Neural progenitor cell (in vitro differentiated cells): ENCODE results near the gene CHI3L2. TPM values are rescaled to one million over a fixed set of nuclear protein-coding genes. Genes with fewer than 3 reads are reported as not detected.

Source experiments
- DNase-seq: peaks from one replicate; pipeline ENCODE4 v3.0.0-alpha.2; 2016; ENCODE audit warnings: low spot score
- H2AFZ ChIP-seq: fragments of 200-600 bp; sonication (generic); replicated peaks from 2 replicates; pipeline ENCODE4 v1.6.1; 2016; ENCODE audit warnings: antibody characterized with exemption
- H3F3A ChIP-seq: fragments of 200-600 bp; sonication (generic); 2 replicates; pipeline ENCODE4 v1.6.1; 2016; ENCODE audit warnings: antibody characterized with exemption, low read depth
- H3K27ac ChIP-seq: fragments of 200-600 bp; sonication (generic); 2 replicates; pipeline ENCODE4 v1.5.1; 2016; ENCODE audit warnings: mild to moderate bottlenecking
- H3K27me3 ChIP-seq: fragments of 200-600 bp; sonication (generic); 2 replicates; pipeline ENCODE4 v1.6.1; 2016; ENCODE audit warnings: mild to moderate bottlenecking, moderate library complexity
- H3K36me3 ChIP-seq: fragments of 200-600 bp; sonication (generic); 2 replicates; pipeline ENCODE4 v1.5.1; 2016
- H3K4me1 ChIP-seq: fragments of 200-600 bp; sonication (generic); 2 replicates; pipeline ENCODE4 v1.6.1; 2016; ENCODE audit warnings: mixed run types
- H3K4me2 ChIP-seq: fragments of 200-600 bp; sonication (generic); 2 replicates; pipeline ENCODE4 v1.6.1; 2016
- H3K4me3 ChIP-seq: fragments of 200-600 bp; sonication (generic); 2 replicates; pipeline ENCODE4 v1.5.1; 2016
- H3K79me2 ChIP-seq: fragments of 200-600 bp; sonication (generic); 2 replicates; pipeline ENCODE4 v1.6.1; 2016; ENCODE audit warnings: low read depth
- H3K9ac ChIP-seq: fragments of 200-600 bp; sonication (generic); 2 replicates; pipeline ENCODE4 v1.6.1; 2016
- H3K9me3 ChIP-seq: fragments of 200-600 bp; sonication (generic); 2 replicates; pipeline ENCODE4 v1.5.1; 2016; ENCODE audit warnings: low read depth
- H4K20me1 ChIP-seq: fragments of 200-600 bp; sonication (generic); 2 replicates; pipeline ENCODE4 v1.6.1; 2016; ENCODE audit warnings: low read depth
- H3K27ac Mint-ChIP-seq: 3 replicates; pipeline ENCODE4 v1.8.0; 2021; ENCODE audit warnings: mixed read lengths
- H3K27me3 Mint-ChIP-seq: 2 replicates; pipeline ENCODE4 v1.8.0; 2022; ENCODE audit warnings: low read depth, mild to moderate bottlenecking, inconsistent platforms, moderate library complexity, mixed read lengths; ENCODE audit not compliant: insufficient read depth
- H3K36me3 Mint-ChIP-seq: 3 replicates; pipeline ENCODE4 v1.8.0; 2021; ENCODE audit warnings: mixed read lengths
- H3K4me1 Mint-ChIP-seq: 3 replicates; pipeline ENCODE4 v1.8.0; 2021; ENCODE audit warnings: mixed read lengths
- H3K4me3 Mint-ChIP-seq: 3 replicates; pipeline ENCODE4 v1.8.0; 2021; ENCODE audit warnings: mild to moderate bottlenecking, moderate library complexity, mixed read lengths
- H3K9me3 Mint-ChIP-seq: 3 replicates; pipeline ENCODE4 v1.8.0; 2020; ENCODE audit warnings: mixed read lengths
- EZH2 ChIP-seq: fragments of 200-600 bp; sonication (generic); IDR thresholded peaks from 2 replicates; pipeline ENCODE4 v1.6.1; 2017; ENCODE audit warnings: antibody characterized with exemption, mild to moderate bottlenecking, moderate library complexity
- EZH2phosphoT487 ChIP-seq: fragments of 200-600 bp; sonication (generic); IDR thresholded peaks from 2 replicates; pipeline ENCODE4 v1.6.1; 2017; ENCODE audit warnings: antibody characterized with exemption
- total RNA-seq: library from RNA; depleted of rRNA; stranded (reverse); fragments of >200 nt; gene quantifications from 2 replicates; pipeline ENCODE4 v1.2.3, GENCODE V29; 2015; ENCODE audit warnings: low replicate concordance
- TF ChIP-seq, protein P1 (sequence below): fragments of 200-600 bp; sonication (generic); IDR thresholded peaks from 2 replicates; pipeline ENCODE4 v1.5.1; 2017; ENCODE audit warnings: antibody characterized with exemption, mild to moderate bottlenecking

The CHI3L2 gene
- total RNA-seq, 1 donor from 2014 or later: not detected

- no peak for DNase-seq
- no peaks in the 10 kb centered on the region for H4K20me1 ChIP-seq
- H3K4me3 Mint-ChIP-seq: no peak overlapping the region
These were observed 48.4 kb downstream of the CHI3L2 start for GRCh38 chr1:111275780-111276433.

DNA sequence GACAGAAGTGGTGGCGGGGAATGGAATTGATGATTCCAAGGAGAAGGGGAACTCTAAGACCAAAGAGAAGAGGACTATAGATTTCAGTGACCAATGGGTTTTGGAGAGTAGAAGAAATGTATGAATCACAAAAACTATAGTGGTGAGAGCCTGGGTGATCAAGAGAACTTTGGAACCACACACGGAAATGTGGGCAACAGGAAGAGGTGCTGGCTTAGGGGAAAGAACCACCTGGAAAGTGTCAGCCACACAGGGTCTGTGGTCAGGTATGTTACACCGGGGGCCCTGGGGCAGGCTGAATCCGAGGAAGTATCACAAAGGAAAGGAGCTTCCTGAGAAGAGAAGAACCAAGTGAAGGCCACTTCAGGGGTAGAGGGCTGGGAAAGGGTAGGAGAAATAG lies 51.6 kb downstream of the CHI3L2 start:
- Mint-ChIP-seq H3K9me3 (no peaks in the 10 kb centered on the region), H3K27me3 (no peaks in the 10 kb centered on the region), H3K27ac (no peak overlapping the region), H3K4me3 (no peak overlapping the region), H3K4me1 (no peaks in the 10 kb centered on the region), H3K36me3 (no peaks in the 10 kb centered on the region)
- no peaks in the 10 kb centered on the region for H4K20me1 ChIP-seq
- H3K27me3 ChIP-seq: no peaks in the 10 kb centered on the region
- H3K4me1 ChIP-seq: no peaks in the 10 kb centered on the region
- H3F3A ChIP-seq: no peaks in the 10 kb centered on the region
- no peak overlapping the region for H2AFZ ChIP-seq
- no peak overlapping the region for H3K4me3 ChIP-seq
- no peak for DNase-seq
- H3K9ac ChIP-seq: no peak overlapping the region
- no peaks in the 10 kb centered on the region for H3K9me3 ChIP-seq
- TF ChIP-seq EZH2phosphoT487 (no peak), EZH2 (no peak)
- TF ChIP-seq, protein P1, sequence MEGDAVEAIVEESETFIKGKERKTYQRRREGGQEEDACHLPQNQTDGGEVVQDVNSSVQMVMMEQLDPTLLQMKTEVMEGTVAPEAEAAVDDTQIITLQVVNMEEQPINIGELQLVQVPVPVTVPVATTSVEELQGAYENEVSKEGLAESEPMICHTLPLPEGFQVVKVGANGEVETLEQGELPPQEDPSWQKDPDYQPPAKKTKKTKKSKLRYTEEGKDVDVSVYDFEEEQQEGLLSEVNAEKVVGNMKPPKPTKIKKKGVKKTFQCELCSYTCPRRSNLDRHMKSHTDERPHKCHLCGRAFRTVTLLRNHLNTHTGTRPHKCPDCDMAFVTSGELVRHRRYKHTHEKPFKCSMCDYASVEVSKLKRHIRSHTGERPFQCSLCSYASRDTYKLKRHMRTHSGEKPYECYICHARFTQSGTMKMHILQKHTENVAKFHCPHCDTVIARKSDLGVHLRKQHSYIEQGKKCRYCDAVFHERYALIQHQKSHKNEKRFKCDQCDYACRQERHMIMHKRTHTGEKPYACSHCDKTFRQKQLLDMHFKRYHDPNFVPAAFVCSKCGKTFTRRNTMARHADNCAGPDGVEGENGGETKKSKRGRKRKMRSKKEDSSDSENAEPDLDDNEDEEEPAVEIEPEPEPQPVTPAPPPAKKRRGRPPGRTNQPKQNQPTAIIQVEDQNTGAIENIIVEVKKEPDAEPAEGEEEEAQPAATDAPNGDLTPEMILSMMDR: no peak
- H3K79me2 ChIP-seq: no peaks in the 10 kb centered on the region
- H3K36me3 ChIP-seq: no peaks in the 10 kb centered on the region
- no peak overlapping the region for H3K4me2 ChIP-seq
- no peak overlapping the region for H3K27ac ChIP-seq

More at GRCh38 chr1:111275780-111276433, 48.4 kb downstream of the CHI3L2 start:
- Histone ChIP-seq H3K4me1 (peaks cover 9% of the 10 kb centered on the region), H3K27me3 (no peaks in the 10 kb centered on the region), H3K36me3 (no peaks in the 10 kb centered on the region), H3K27ac (no peak overlapping the region), H3K4me2 (no peak overlapping the region), H3K79me2 (no peaks in the 10 kb centered on the region), H3K4me3 (no peak overlapping the region), H2AFZ (no peak overlapping the region), H3K9ac (no peak overlapping the region), H3K9me3 (no peaks in the 10 kb centered on the region), H3F3A (no peaks in the 10 kb centered on the region)
- Mint-ChIP-seq H3K4me1 (no peaks in the 10 kb centered on the region), H3K27me3 (no peaks in the 10 kb centered on the region), H3K36me3 (no peaks in the 10 kb centered on the region), H3K27ac (no peak overlapping the region), H3K9me3 (no peaks in the 10 kb centered on the region)
- TF ChIP-seq EZH2phosphoT487: no peak
- TF ChIP-seq, protein P1: no peak
- TF ChIP-seq EZH2: no peak

DNA sequence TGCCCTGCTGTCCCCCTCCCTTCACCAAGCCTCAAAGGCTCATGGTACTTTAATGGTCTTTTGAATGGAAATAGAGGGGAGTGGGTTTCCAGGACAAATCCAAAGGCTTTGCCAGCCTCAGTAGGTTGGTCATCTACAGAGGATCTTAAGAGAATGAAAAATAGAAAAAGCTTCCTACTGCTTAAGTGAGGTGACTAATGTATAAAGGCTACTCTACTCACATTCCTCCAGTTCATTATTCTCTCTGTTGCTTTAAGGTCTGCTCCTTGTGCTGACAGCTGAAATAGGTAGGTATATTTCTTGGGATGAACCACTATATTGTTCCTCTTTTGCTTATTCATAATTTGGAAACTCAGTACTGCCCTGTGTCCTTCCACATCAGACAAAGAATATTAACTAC lies 52.8 kb downstream of the CHI3L2 start:
- H4K20me1 ChIP-seq: no peaks in the 10 kb centered on the region
- H3K27me3 ChIP-seq: no peaks in the 10 kb centered on the region
- no peak for DNase-seq
- no peaks in the 10 kb centered on the region for H3K36me3 ChIP-seq
- no peaks in the 10 kb centered on the region for H3K36me3 Mint-ChIP-seq
- H2AFZ ChIP-seq: no peak overlapping the region
- H3K27me3 Mint-ChIP-seq: no peaks in the 10 kb centered on the region
- TF ChIP-seq EZH2 (no peak), EZH2phosphoT487 (no peak)
- TF ChIP-seq, protein P1: no peak
- H3K4me2 ChIP-seq: no peak overlapping the region
- H3K9me3 ChIP-seq: no peaks in the 10 kb centered on the region
- no peak overlapping the region for H3K9ac ChIP-seq
- no peaks in the 10 kb centered on the region for H3K79me2 ChIP-seq
- no peaks in the 10 kb centered on the region for H3K4me1 ChIP-seq
- no peaks in the 10 kb centered on the region for H3F3A ChIP-seq
- no peak overlapping the region for H3K27ac ChIP-seq
- H3K4me3 Mint-ChIP-seq: no peak overlapping the region
- H3K4me3 ChIP-seq: no peak overlapping the region
- no peaks in the 10 kb centered on the region for H3K4me1 Mint-ChIP-seq
- no peaks in the 10 kb centered on the region for H3K9me3 Mint-ChIP-seq
- no peak overlapping the region for H3K27ac Mint-ChIP-seq
